CD14-positive monocyte (primary cell): ENCODE data around the gene ZNF385B. TPM values are rescaled to one million over a fixed set of nuclear protein-coding genes. Genes with fewer than 3 reads are reported as not detected.

Experiments used
- DNase-seq, 3 donors: peaks; one replicate each; pipeline ENCODE4 v3.0.0-alpha.2; 2011 to 2022
- H2AFZ ChIP-seq: 2 replicates; pipeline ENCODE4 v1.6.0; 2012; ENCODE audit warnings: mild to moderate bottlenecking, low read depth, low read length, inconsistent platforms; ENCODE audit not compliant: insufficient read depth, poor library complexity, severe bottlenecking
- H3K27ac ChIP-seq, 2 donors: 1 replicate in 1 of 2; 2 replicates in 1 of 2; pipeline ENCODE4 v1.5.1; 2012 to 2013; ENCODE audit warnings: low read length in 2 of 2, control low read depth in 1 of 2, inconsistent platforms in 1 of 2, low read depth in 1 of 2, mild to moderate bottlenecking in 1 of 2
- H3K27me3 ChIP-seq, 2 donors: one replicate each; pipeline versions ENCODE4 v1.6.0 to v1.6.1; 2011 to 2013; ENCODE audit warnings: low read length in 2 of 2; ENCODE audit not compliant: control insufficient read depth in 2 of 2, insufficient read depth in 2 of 2
- H3K36me3 ChIP-seq, 2 donors: replicated peaks in 1 of 2; 1 replicate in 1 of 2; 2 replicates in 1 of 2; pipeline versions ENCODE4 v1.5.1 to v1.6.1; 2012 to 2013; ENCODE audit warnings: low read length in 2 of 2, control low read depth in 1 of 2, inconsistent platforms in 1 of 2, mild to moderate bottlenecking in 1 of 2; ENCODE audit not compliant: insufficient read depth in 2 of 2, control insufficient read depth in 1 of 2
- H3K4me1 ChIP-seq, 2 donors: 1 replicate in 1 of 2; 2 replicates in 1 of 2; pipeline versions ENCODE4 v1.5.1 to v1.6.1; 2012 to 2013; ENCODE audit warnings: low read length in 2 of 2, control low read depth in 1 of 2, inconsistent platforms in 1 of 2, mild to moderate bottlenecking in 1 of 2, moderate library complexity in 1 of 2; ENCODE audit not compliant: insufficient read depth in 2 of 2, control insufficient read depth in 1 of 2
- H3K4me2 ChIP-seq: replicated peaks from 2 replicates; pipeline ENCODE3; 2012; ENCODE audit warnings: low read length, moderate library complexity, mild to moderate bottlenecking; ENCODE audit not compliant: poor library complexity, severe bottlenecking; ENCODE audit errors: extremely low read depth
- H3K4me3 ChIP-seq, 3 experiments: fragments of 200-600 bp in 1 of 3; sonication (generic) in 1 of 3; replicated peaks in 1 of 3; 1 replicate in 2 of 3; 2 replicates in 1 of 3; pipeline ENCODE4 v1.5.1; 2011 to 2013; ENCODE audit warnings: low read length in 3 of 3, mild to moderate bottlenecking in 3 of 3, control low read depth in 2 of 3, low read depth in 2 of 3, inconsistent platforms in 1 of 3, moderate library complexity in 1 of 3
- H3K79me2 ChIP-seq: 2 replicates; pipeline ENCODE4 v1.6.0; 2012; ENCODE audit warnings: mild to moderate bottlenecking, control low read depth, inconsistent platforms, low read length, moderate library complexity; ENCODE audit not compliant: insufficient read depth
- H3K9ac ChIP-seq: 2 replicates; pipeline ENCODE4 v1.6.0; 2017; ENCODE audit warnings: low read length, mild to moderate bottlenecking; ENCODE audit not compliant: insufficient read depth, poor library complexity, severe bottlenecking
- H3K9me3 ChIP-seq, 2 donors: replicated peaks in 1 of 2; 1 replicate in 1 of 2; 2 replicates in 1 of 2; pipeline versions ENCODE4 v1.5.1 to v1.6.1; 2012 to 2013; ENCODE audit warnings: low read length in 2 of 2, control low read depth in 1 of 2; ENCODE audit not compliant: control insufficient read depth in 1 of 2, insufficient read depth in 1 of 2
- H4K20me1 ChIP-seq: 2 replicates; pipeline ENCODE4 v1.6.0; 2012; ENCODE audit warnings: mild to moderate bottlenecking, low read length, control low read depth, moderate library complexity; ENCODE audit not compliant: insufficient read depth
- H3K27ac Mint-ChIP-seq, 7 donors: one replicate each; pipeline ENCODE4 v1.8.0; 2020; ENCODE audit warnings: mild to moderate bottlenecking in 7 of 7, mixed read lengths in 7 of 7, moderate library complexity in 6 of 7, inconsistent platforms in 2 of 7
- H3K27me3 Mint-ChIP-seq, 3 donors: one replicate each; pipeline ENCODE4 v1.8.0; 2021 to 2022; ENCODE audit warnings: low read depth in 3 of 3, mild to moderate bottlenecking in 3 of 3, mixed read lengths in 3 of 3, moderate library complexity in 3 of 3, inconsistent platforms in 1 of 3
- H3K36me3 Mint-ChIP-seq, 2 donors: one replicate each; pipeline ENCODE4 v1.8.0; 2020; ENCODE audit warnings: mixed read lengths in 2 of 2, inconsistent platforms in 1 of 2, mild to moderate bottlenecking in 1 of 2
- H3K4me1 Mint-ChIP-seq: one replicate; pipeline ENCODE4 v1.8.0; 2020; ENCODE audit warnings: mild to moderate bottlenecking, mixed read lengths
- H3K4me3 Mint-ChIP-seq, 2 donors: one replicate each; pipeline ENCODE4 v1.8.0; 2020; ENCODE audit warnings: mild to moderate bottlenecking in 2 of 2, mixed read lengths in 2 of 2, moderate library complexity in 1 of 2
- H3K9me3 Mint-ChIP-seq, 7 donors: one replicate each; pipeline ENCODE4 v1.8.0; 2020 to 2022; ENCODE audit warnings: mixed read lengths in 7 of 7, mild to moderate bottlenecking in 6 of 7, moderate library complexity in 6 of 7, inconsistent platforms in 2 of 7
- WGBS: methylation state at CpG from one replicate; pipeline ENCODE4 v1.1.5; 2013; ENCODE audit warnings: missing lambda C conversion rate; ENCODE audit not compliant: insufficient coverage; 5-methylcytosine and 5-hydroxymethylcytosine counted together
- intact Hi-C, 2 donors: fragments of 100-400 bp; cut with micrococcal nuclease; formaldehyde crosslinking; loops; one replicate each; pipeline versions ENCODE4 v1.15.0 to v1.15.1; 2023
- polyA plus RNA-seq, 3 donors: library from polyadenylated mRNA; depleted of rRNA in 1 of 3; unstranded in 2 of 3; stranded (reverse) in 1 of 3; fragments of 300-500 nt in 2 of 3; fragments of >200 nt in 1 of 3; fragmentation: Illumina TruSeq in 2 of 3; gene quantifications; 1 replicate in 2 of 3; 2 replicates in 1 of 3; pipeline ENCODE4 v1.2.3, GENCODE V29; 2012 to 2021
- TF ChIP-seq, protein P1 (sequence below): fragments of 200-600 bp; IDR thresholded peaks from one replicate; pipeline ENCODE4 v1.8.0; 2022; ENCODE audit warnings: antibody characterized with exemption, mild to moderate bottlenecking

Gene ZNF385B
- polyA plus RNA-seq, 3 donors, result not detected

DNA sequence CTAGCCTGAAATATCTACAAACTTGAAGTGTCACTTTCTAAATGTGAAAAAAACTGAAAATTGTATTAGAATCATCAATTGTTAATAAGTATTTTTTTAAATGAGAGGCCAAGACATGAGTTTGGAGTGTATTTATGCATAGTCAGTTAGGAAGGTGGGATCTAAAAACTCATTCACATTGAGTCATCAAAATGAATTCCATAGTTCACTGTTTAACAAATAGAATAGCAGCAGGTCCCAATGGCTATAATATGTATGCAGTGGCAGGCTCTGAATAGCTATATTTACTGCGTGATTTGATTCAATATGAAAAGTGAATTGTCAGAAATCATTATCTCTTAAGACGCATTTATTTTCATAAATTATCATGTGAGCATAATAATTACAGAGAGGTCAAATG, 256.1 kb downstream of the ZNF385B start:
- no peaks in the 10 kb centered on the region for H3K36me3 ChIP-seq
- no peak overlapping the region for H3K4me3 ChIP-seq
- H3K36me3 Mint-ChIP-seq, result no peaks in the 10 kb centered on the region
- no peak for DNase-seq
- no peak overlapping the region for H2AFZ ChIP-seq
- H3K9me3 Mint-ChIP-seq, result peaks cover 0 to 2% (median 0%) of the 10 kb centered on the region in 7 donors
- intact Hi-C loops, result no loop called here
- H4K20me1 ChIP-seq, result no peaks in the 10 kb centered on the region
- no peaks in the 10 kb centered on the region for H3K4me1 Mint-ChIP-seq
- H3K27ac ChIP-seq, result no peak overlapping the region
- H3K27me3 ChIP-seq, result no peaks in the 10 kb centered on the region
- H3K9ac ChIP-seq, result no peak overlapping the region
- TF ChIP-seq, protein P1, sequence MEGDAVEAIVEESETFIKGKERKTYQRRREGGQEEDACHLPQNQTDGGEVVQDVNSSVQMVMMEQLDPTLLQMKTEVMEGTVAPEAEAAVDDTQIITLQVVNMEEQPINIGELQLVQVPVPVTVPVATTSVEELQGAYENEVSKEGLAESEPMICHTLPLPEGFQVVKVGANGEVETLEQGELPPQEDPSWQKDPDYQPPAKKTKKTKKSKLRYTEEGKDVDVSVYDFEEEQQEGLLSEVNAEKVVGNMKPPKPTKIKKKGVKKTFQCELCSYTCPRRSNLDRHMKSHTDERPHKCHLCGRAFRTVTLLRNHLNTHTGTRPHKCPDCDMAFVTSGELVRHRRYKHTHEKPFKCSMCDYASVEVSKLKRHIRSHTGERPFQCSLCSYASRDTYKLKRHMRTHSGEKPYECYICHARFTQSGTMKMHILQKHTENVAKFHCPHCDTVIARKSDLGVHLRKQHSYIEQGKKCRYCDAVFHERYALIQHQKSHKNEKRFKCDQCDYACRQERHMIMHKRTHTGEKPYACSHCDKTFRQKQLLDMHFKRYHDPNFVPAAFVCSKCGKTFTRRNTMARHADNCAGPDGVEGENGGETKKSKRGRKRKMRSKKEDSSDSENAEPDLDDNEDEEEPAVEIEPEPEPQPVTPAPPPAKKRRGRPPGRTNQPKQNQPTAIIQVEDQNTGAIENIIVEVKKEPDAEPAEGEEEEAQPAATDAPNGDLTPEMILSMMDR, result no peak
- no peaks in the 10 kb centered on the region for H3K4me1 ChIP-seq
- no CpG with 5 or more reads among the region's 2 CpGs for WGBS
- H3K27me3 Mint-ChIP-seq, result peaks cover 0 to under 1% (median 0%) of the 10 kb centered on the region in 3 donors
- no peak overlapping the region for H3K27ac Mint-ChIP-seq
- H3K79me2 ChIP-seq, result no peaks in the 10 kb centered on the region
- no peak overlapping the region for H3K4me3 Mint-ChIP-seq
- no peaks in the 10 kb centered on the region for H3K9me3 ChIP-seq
- no peak overlapping the region for H3K4me2 ChIP-seq

DNA sequence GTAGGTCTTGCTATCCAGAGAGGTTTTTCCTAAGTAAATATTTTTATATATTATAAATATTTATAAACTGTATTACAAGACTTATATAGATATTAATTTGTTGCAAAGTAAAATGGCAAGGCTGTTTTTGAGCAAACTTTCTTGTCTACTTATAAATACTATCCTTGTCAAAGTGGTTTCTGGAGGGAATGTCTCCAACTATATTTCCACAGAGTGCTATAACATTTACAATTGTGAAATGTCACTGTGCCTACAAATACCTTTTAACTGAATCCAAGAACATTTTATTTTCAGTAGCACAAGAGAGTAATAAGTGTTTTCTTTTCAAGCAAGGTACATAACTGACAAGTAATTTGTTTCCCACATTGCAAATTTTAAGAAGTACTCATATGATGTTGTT, 256.8 kb downstream of the ZNF385B start:
- no peak overlapping the region for H3K4me2 ChIP-seq
- intact Hi-C loops, result no loop called here
- H3K4me3 Mint-ChIP-seq, result no peak overlapping the region
- no peaks in the 10 kb centered on the region for H3K4me1 Mint-ChIP-seq
- no peak overlapping the region for H2AFZ ChIP-seq
- no peak overlapping the region for H3K27ac ChIP-seq
- peaks cover 0 to 2% (median 0%) of the 10 kb centered on the region in 7 donors for H3K9me3 Mint-ChIP-seq
- H3K36me3 ChIP-seq, result no peaks in the 10 kb centered on the region
- no peaks in the 10 kb centered on the region for H4K20me1 ChIP-seq
- H3K27me3 Mint-ChIP-seq, result no peaks in the 10 kb centered on the region
- TF ChIP-seq, protein P1, result no peak
- H3K4me1 ChIP-seq, result no peaks in the 10 kb centered on the region
- no peak for DNase-seq
- no peaks in the 10 kb centered on the region for H3K9me3 ChIP-seq
- H3K27me3 ChIP-seq, result no peaks in the 10 kb centered on the region
- no peak overlapping the region for H3K9ac ChIP-seq
- H3K27ac Mint-ChIP-seq, result no peak overlapping the region
- H3K36me3 Mint-ChIP-seq, result no peaks in the 10 kb centered on the region
- H3K4me3 ChIP-seq, result no peak overlapping the region
- H3K79me2 ChIP-seq, result no peaks in the 10 kb centered on the region
